Stomach (tissue), 9 donors: ENCODE measurements around the gene HPCA. TPM values are rescaled to one million over a fixed set of nuclear protein-coding genes. Genes with fewer than 3 reads are reported as not detected.
A peak's percentile ranks its signal among the peaks of the same experiment; 100 is the strongest.

ENCODE experiments used
- DNase-seq, 2 donors: peaks; one replicate each; pipeline versions ENCODE4 v3.0.0 to v3.0.0-alpha.2; 2013 to 2019
- H3K27ac ChIP-seq, 5 donors: fragments of 200-600 bp in 4 of 5; sonication (generic) in 4 of 5; one replicate each; pipeline ENCODE4 v1.5.1; 2013 to 2019; ENCODE audit warnings: mild to moderate bottlenecking in 1 of 5, moderate library complexity in 1 of 5
- H3K27me3 ChIP-seq, 3 donors: fragments of 200-600 bp; sonication (generic); one replicate each; pipeline ENCODE4 v1.5.1; 2017 to 2019; ENCODE audit warnings: mixed run types in 1 of 3
- H3K36me3 ChIP-seq, 4 donors: fragments of 200-600 bp; sonication (generic); 1 replicate in 3 of 4; 2 replicates in 1 of 4; pipeline ENCODE4 v1.5.1; 2016 to 2019
- H3K4me1 ChIP-seq, 4 donors: fragments of 200-600 bp; sonication (generic); one replicate each; pipeline ENCODE4 v1.5.1; 2016 to 2019
- H3K4me3 ChIP-seq, 4 donors: fragments of 200-600 bp; sonication (generic) in 3 of 4; one replicate each; pipeline ENCODE4 v1.5.1; 2016 to 2019; ENCODE audit warnings: mild to moderate bottlenecking in 1 of 4
- H3K9me3 ChIP-seq, 4 donors: fragments of 200-600 bp; sonication (generic); one replicate each; pipeline ENCODE4 v1.5.1; 2016 to 2019
- EP300 ChIP-seq: sonication (generic); formaldehyde crosslinking; IDR thresholded peaks from one replicate; pipeline ENCODE4 v1.6.1; 2017; ENCODE audit warnings: antibody characterized with exemption
- POLR2A ChIP-seq, 4 donors: fragments of 450-650 bp; IDR thresholded peaks; one replicate each; pipeline ENCODE4 v1.6.1; 2016; ENCODE audit warnings: antibody characterized with exemption in 4 of 4, control low read depth in 2 of 4, mild to moderate bottlenecking in 1 of 4, moderate library complexity in 1 of 4
- POLR2AphosphoS5 ChIP-seq, 3 donors: sonication (generic); formaldehyde crosslinking; IDR thresholded peaks; one replicate each; pipeline ENCODE4 v1.6.1; 2016; ENCODE audit warnings: antibody characterized with exemption in 3 of 3
- WGBS, 5 donors: extraction: QIAGEN DNeasy Blood & Tissue Kit in 3 of 5; methylation state at CpG; one replicate each; pipeline versions ENCODE4 v1.1.5 to v1.1.7; 2013 to 2018; 5-methylcytosine and 5-hydroxymethylcytosine counted together
- intact Hi-C: fragments of 100-400 bp; cut with DNase I; formaldehyde crosslinking; loops from one replicate; pipeline ENCODE4 v1.15.1; 2023; ENCODE audit warnings: low total_unique reads
- polyA plus RNA-seq, 3 donors: library from polyadenylated mRNA; stranded (reverse); fragments of 200-250 nt; gene quantifications; one replicate each; pipeline ENCODE4 v1.2.3, GENCODE V29; 2013
- total RNA-seq, 5 donors: library from RNA; depleted of rRNA; stranded (reverse); fragments of >200 nt; gene quantifications; one replicate each; pipeline versions ENCODE4 v1.1.0 to v1.2.3, GENCODE V29; 2014 to 2016
- TF ChIP-seq, protein P1 (sequence below), 7 experiments: fragments of 450-650 bp in 4 of 7; fragments of 200-600 bp in 3 of 7; sonication (generic) in 3 of 7; IDR thresholded peaks; one replicate each; pipeline ENCODE4 v1.5.1; 2016 to 2019; ENCODE audit warnings: antibody characterized with exemption in 7 of 7, control low read depth in 2 of 7, mild to moderate bottlenecking in 1 of 7
- donor health status: healthy with polysubstance abuse.
- donor health status: Bipolar disorder and iron deficiency.
- donor health status: healthy.

HPCA gene
- total and polyA plus RNA-seq, 8 donors = 0.30 to 4.9 (median 0.75) TPM; not detected in 5

DNA sequence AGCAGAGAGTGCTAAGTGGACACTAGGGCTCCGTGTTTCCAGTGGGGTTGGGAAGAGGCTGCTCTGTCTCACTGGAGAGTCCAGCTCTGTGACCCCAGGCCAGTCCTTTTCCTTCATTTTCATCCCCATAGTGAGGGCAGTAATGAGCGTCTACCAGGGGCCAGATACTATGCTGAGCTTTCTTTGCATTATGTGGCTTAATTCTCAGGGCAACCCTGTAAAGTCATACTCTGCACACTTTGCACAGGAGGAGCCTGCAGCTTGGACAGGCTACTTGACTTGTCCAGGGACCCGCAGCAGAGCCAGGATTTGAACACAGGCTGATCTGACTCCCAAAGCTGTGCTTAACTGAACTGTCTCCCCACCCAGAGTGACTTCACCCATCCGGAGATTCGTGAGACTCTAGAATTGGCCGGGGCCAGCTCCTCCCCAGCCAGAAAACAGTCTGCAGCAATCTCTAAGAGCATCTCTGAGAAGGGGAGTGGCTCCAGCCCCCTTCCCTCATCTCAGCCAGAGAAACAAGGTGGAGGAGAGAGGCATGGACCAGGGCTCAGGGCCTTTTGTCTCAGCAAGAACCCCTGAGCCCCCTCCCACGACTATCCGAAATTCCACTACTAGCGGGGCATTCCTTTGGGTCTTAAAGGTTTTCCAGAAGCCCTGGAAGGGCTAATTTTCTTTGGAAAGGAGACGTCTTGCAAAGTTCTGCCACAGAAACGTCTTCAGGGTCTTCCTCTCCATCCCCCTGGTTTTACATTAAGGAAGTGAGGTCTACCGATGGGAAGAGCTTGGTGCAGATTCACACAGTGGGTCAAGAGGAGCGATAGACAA, 14.7 kb upstream of the HPCA start:
- peak overlapping the region in 1 of 5 donors; percentile 62 for H3K27ac ChIP-seq
- H3K36me3 ChIP-seq = peaks cover 0 to 15% (median 1%) of the 10 kb centered on the region in 4 donors
- peaks cover 0 to 39% (median 28%) of the 10 kb centered on the region in 3 donors for H3K27me3 ChIP-seq
- H3K9me3 ChIP-seq = no peaks in the 10 kb centered on the region
- peak overlapping the region; percentile 50 to 55 (median 54) for H3K4me3 ChIP-seq
- DNase-seq = peak in 1 of 2 donors; percentile 63
- TF ChIP-seq, protein P1, sequence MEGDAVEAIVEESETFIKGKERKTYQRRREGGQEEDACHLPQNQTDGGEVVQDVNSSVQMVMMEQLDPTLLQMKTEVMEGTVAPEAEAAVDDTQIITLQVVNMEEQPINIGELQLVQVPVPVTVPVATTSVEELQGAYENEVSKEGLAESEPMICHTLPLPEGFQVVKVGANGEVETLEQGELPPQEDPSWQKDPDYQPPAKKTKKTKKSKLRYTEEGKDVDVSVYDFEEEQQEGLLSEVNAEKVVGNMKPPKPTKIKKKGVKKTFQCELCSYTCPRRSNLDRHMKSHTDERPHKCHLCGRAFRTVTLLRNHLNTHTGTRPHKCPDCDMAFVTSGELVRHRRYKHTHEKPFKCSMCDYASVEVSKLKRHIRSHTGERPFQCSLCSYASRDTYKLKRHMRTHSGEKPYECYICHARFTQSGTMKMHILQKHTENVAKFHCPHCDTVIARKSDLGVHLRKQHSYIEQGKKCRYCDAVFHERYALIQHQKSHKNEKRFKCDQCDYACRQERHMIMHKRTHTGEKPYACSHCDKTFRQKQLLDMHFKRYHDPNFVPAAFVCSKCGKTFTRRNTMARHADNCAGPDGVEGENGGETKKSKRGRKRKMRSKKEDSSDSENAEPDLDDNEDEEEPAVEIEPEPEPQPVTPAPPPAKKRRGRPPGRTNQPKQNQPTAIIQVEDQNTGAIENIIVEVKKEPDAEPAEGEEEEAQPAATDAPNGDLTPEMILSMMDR (IDR thresholded peaks at IDR 0.05) = no peak
- no peak for TF ChIP-seq POLR2AphosphoS5 (IDR thresholded peaks at IDR 0.05)
- TF ChIP-seq EP300 = no peak
- no peak for TF ChIP-seq POLR2A (IDR thresholded peaks at IDR 0.05)
- WGBS, 5 donors = 39 to 56% (median 50%) methylated on average over 13 of the region's 13 CpGs
- intact Hi-C loops = no loop called here
- peaks cover 7 to 34% (median 27%) of the 10 kb centered on the region in 4 donors for H3K4me1 ChIP-seq

DNA sequence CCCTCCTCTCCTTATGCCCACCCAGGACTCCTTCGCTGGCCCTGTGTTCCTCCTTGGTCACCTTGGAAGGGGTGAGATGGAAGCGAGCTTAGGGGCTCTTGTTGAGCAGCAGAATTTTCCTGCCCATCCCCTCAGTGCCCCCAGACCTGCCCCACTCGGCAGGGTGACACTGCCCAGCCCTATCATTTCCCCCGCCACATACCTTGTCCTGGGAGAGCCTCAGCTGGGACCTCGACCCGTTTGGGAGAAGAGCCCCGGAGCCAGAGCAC, 14.2 kb upstream of the HPCA start:
- peaks cover 7 to 36% (median 28%) of the 10 kb centered on the region in 4 donors for H3K4me1 ChIP-seq
- no peak for DNase-seq
- TF ChIP-seq POLR2A (IDR thresholded peaks at IDR 0.05) = no peak
- H3K27ac ChIP-seq = no peak overlapping the region
- intact Hi-C loops = no loop called here
- H3K9me3 ChIP-seq = no peaks in the 10 kb centered on the region
- H3K27me3 ChIP-seq = peaks cover 0 to 39% (median 32%) of the 10 kb centered on the region in 3 donors
- peaks cover 0 to 15% (median 1%) of the 10 kb centered on the region in 4 donors for H3K36me3 ChIP-seq
- 45 to 66% (median 54%) methylated on average over 7 of the region's 7 CpGs for WGBS, 5 donors
- H3K4me3 ChIP-seq = peak overlapping the region in 1 of 4 donors; percentile 19

DNA sequence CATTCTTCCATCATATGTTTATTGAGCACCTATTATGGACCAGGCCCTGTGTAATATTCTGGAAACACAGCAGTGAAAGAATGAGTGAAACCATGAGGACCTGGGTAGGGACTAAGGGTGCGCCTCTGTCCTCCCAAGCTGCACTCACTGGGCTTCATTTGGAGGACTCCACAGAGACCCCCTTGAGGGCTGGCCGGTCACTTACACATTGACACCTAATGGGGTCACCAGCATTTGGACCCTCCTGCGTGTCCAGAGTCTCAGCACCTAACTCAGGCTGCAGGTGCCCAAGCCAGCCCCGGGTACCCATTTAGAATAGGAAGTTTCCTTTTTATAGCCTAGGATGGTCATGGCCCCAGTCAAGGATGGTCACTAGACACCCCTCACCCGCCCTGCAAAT, 12.8 kb upstream of the HPCA start:
- Histone ChIP-seq H3K4me3 (no peak overlapping the region), H3K4me1 (peaks cover 7 to 44% (median 33%) of the 10 kb centered on the region in 4 donors), H3K36me3 (peaks cover 0 to 3% (median 0%) of the 10 kb centered on the region in 4 donors), H3K9me3 (no peaks in the 10 kb centered on the region), H3K27ac (no peak overlapping the region), H3K27me3 (peaks cover 0 to 45% (median 32%) of the 10 kb centered on the region in 3 donors)
- DNase-seq = peak in 1 of 2 donors; percentile 21
- 78 to 82% (median 81%) methylated on average over 5 of the region's 5 CpGs for WGBS, 5 donors
- TF ChIP-seq, protein P1 (IDR thresholded peaks at IDR 0.05) = no peak
- TF ChIP-seq POLR2AphosphoS5 (IDR thresholded peaks at IDR 0.05) (no peak), POLR2A (IDR thresholded peaks at IDR 0.05) (no peak), EP300 (no peak)
- intact Hi-C loops = no loop called here

DNA sequence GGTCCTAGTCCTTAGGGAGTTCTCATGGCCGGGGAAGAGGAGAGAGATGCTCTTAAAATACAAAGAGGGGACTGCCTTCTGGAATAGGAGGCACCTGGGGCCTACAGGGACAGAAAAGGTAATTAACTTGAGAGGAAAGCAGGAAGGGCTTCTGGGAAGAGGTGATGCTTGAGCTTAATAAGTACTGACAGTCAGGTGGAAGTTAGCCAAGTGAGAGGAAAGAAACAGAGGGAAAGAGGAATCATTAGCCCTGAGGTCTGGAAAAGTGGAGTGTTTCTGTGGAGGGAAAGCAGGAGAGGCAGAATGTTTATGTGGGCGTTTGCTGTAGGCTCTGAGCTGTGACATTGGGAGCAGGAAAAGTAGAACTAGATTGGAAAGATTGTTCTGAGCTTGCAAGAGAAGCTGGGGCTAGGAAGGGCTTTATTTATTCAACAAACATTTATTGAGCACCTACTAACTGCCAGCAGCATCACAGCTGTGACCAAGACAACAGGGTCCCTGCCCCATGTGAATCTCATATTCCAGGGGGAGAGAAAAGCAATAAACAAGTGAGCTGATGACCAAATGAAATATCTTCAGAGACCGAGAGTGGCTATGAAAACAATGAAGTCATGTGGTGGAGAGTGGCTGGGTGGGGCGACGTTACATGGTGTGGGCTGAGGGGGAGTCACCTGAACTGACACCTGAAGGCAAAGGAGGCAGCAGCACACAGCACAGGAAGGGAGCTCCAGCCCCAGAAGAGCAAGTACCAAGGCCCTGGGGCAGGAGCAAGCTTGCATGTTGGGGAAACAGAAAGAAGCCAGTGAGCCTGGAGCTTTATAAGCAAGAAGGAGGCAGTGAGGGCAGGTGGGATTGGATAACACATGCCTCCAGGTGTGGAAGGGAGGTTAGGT, 11.2 kb upstream of the HPCA start:
- intact Hi-C loops = no loop called here
- no peak for TF ChIP-seq EP300
- no peak for TF ChIP-seq POLR2AphosphoS5 (IDR thresholded peaks at IDR 0.05)
- TF ChIP-seq, protein P1 (IDR thresholded peaks at IDR 0.05) = no peak
- TF ChIP-seq POLR2A (IDR thresholded peaks at IDR 0.05) = no peak
- DNase-seq = peak in 1 of 2 donors; percentile 53
- Histone ChIP-seq H3K4me3 (no peak overlapping the region), H3K27ac (no peak overlapping the region), H3K36me3 (no peaks in the 10 kb centered on the region), H3K4me1 (peaks cover 3 to 37% (median 28%) of the 10 kb centered on the region in 4 donors), H3K9me3 (no peaks in the 10 kb centered on the region), H3K27me3 (peaks cover 0 to 37% (median 29%) of the 10 kb centered on the region in 3 donors)
- 49 to 69% (median 56%) methylated on average over 5 of the region's 5 CpGs for WGBS, 5 donors
